Activated CD4-positive, CD25-positive, alpha-beta regulatory T cell treated with anti-CD3 and anti-CD28 coated beads, Interleukin-2, amount 50 U/mL, for 16 hours (primary cell): ENCODE measurements around the gene IPP.
"Not testable (repeated sequence)": the region's sequence is repeated elsewhere in the genome, so short reads cannot be mapped to it uniquely, and the experiment has no call there.

Source experiments
- DNase-seq: peaks from one replicate; pipeline ENCODE4 v3.0.0-alpha.2; 2020; ENCODE audit warnings: low read depth, low spot score

IPP gene

GRCh38 chr1:45750298-45751038 lies at the start of gene IPP:
Gene IPP (minus strand): TSS chr1:45750653. CDS start chr1:45746411, 4,242 bp downstream.
- DNase-seq: peak; percentile 76

GRCh38 chr1:45796946-45797345 lies 46.5 kb upstream of the IPP start:
- no peak for DNase-seq

GRCh38 chr1:45796381-45796780 lies 45.9 kb upstream of the IPP start:
- no peak for DNase-seq

GRCh38 chr1:45793942-45794604 lies 43.6 kb upstream of the IPP start:
- DNase-seq: no peak

GRCh38 chr1:45792744-45793143 lies 42.3 kb upstream of the IPP start:
- no peak for DNase-seq

- no peak for DNase-seq
These were observed 39.1 kb upstream of the IPP start for GRCh38 chr1:45789601-45790000.

GRCh38 chr1:45787905-45788304 lies 37.5 kb upstream of the IPP start:
- DNase-seq: no peak

- DNase-seq: no peak
These were observed 35.1 kb upstream of the IPP start for GRCh38 chr1:45785583-45785982.

- no peak for DNase-seq
These were observed 25.3 kb upstream of the IPP start for GRCh38 chr1:45775794-45776193.

GRCh38 chr1:45772971-45773370 lies 22.5 kb upstream of the IPP start:
- no peak for DNase-seq

- DNase-seq: no peak
These were observed 18.9 kb upstream of the IPP start for GRCh38 chr1:45769261-45769932.

- no peak for DNase-seq
These were observed 16.6 kb upstream of the IPP start for GRCh38 chr1:45767035-45767434.

- no peak for DNase-seq
These were observed 15.7 kb upstream of the IPP start for GRCh38 chr1:45765999-45766792.

- no peak for DNase-seq
These were observed 11.8 kb upstream of the IPP start for GRCh38 chr1:45762291-45762690.

GRCh38 chr1:45755697-45756096 lies 5.2 kb upstream of the IPP start:
- no peak for DNase-seq

GRCh38 chr1:45753248-45754037 lies 3.0 kb upstream of the IPP start:
- DNase-seq: no peak

GRCh38 chr1:45752441-45753052 lies 2.1 kb upstream of the IPP start:
- no peak for DNase-seq

- no peak for DNase-seq
These were observed 1.6 kb upstream of the IPP start for GRCh38 chr1:45752014-45752413.

- not testable (repeated sequence) for DNase-seq
These were observed 786 bp upstream of the IPP start for GRCh38 chr1:45751039-45751838.

GRCh38 chr1:45746922-45747321 lies 3.5 kb downstream of the IPP start:
- no peak for DNase-seq
